Stimulated activated CD4-positive, alpha-beta T cell treated with anti-CD3 and anti-CD28 coated beads, Interleukin-12 subunit alpha, Interleukin-12 subunit beta, amount 100 ng/mL, for 24 hours (primary cell): ENCODE data around the gene PHYHD1.

Experiments used
- DNase-seq, 2 experiments: peaks; one replicate each; pipeline ENCODE4 v3.0.0-alpha.2; 2020; ENCODE audit warnings: low read depth in 2 of 2

The PHYHD1 gene

DNA sequence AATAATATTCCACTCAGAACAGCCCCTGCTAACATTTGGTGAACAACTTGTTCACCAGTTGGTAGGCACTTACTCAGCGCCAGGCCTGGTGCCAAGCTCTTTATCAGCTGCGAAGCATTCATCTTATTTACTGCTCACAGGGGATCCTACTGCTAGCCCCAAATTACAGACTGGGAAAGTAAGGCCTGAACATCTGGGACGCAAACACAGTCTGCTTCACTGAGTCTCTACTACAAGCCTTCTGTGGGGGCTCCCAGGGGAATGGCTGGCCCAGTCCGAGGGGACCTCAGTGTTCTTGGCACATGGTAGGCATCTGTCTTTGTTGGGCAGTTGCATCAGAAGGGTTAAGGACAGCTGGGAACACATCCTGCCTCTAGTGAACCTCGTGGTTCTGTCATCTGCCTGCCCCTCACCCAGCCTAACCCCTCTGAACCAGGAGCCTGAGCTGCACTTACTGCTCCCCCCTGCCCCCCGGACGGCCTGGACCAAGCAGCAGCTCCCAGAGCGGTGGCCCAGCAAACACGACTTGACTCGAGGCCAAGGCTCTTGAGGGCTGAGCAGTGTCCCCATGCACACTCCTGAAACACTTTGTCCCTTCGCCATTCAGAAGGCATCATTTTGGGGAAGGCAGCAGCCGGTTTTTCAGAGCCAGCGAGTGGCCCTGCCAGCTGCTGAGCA lies at the start of gene PHYHD1:
PHYHD1 (plus strand) TSS at position 602 of the 678 bp plus-strand sequence. CDS start 1,342 bp downstream, outside the sequence.
- DNase-seq = no peak

DNA sequence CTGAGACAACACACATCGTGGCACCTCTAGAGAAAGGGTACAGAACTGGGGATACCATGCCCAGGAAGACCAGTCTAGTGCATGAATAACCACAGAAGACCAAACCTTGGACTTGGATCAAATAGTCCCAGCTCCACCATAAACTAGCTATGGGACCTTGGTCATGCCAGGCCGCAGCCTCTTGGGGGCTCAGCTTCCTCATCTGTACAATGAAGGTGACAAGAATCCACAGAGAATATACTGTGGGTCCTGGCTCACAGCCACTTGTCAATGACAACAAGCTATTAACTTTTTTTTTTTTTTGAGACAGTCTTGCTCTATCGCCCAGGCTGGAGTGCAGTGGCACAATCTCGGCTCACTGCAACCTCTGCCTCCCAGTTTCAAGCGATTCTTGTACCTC lies 42.9 kb upstream of the PHYHD1 start:
- DNase-seq = no peak

DNA sequence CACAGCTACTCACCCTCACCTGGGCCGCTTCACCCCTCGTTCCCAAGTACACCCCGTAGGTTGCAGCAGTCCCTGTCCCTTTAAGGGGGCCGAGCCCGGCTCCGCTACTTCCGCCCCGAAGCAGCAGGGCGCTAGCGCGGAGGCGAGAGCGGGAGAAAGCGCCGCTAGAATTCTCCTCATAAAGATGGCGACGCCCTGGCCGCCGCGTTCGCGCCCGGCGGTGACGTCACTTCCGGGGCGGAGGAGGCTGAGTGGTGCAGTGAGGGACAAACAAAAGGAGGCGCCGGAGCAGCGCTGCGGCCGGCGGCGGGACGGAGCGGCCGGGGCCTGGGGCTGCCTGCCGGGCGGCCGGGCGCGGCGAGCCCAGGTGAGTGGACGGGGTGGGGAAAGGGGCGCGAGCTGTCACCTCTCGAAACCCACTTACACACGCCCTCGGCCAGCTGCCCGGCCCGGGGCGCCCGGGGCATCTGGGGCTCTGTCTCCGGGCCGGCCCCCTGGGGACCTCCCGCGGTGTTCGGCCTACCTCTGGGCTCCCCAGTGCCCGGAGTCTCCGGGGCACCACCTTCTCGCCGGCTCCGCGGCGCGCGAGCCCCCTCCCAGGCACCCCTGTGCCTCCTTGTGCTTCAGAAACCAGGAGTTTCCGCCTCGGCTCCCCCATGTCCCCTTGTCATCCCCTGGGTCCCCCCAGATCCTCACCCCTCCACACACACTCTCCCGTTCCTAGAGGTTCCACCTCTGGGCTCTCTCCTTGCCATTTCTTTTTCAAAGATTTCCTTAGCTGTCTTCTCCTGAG lies 38.7 kb upstream of the PHYHD1 start, which contains the start of the genes KYAT1 and LRRC8A:
KYAT1 (minus strand) TSS at position 67 of the 793 bp plus-strand sequence. CDS start 36,545 bp downstream, outside the sequence.
LRRC8A (plus strand) TSS at position 250 of the 793 bp plus-strand sequence. CDS start 25,032 bp downstream, outside the sequence.
- DNase-seq = peak; percentile 98 to 99

DNA sequence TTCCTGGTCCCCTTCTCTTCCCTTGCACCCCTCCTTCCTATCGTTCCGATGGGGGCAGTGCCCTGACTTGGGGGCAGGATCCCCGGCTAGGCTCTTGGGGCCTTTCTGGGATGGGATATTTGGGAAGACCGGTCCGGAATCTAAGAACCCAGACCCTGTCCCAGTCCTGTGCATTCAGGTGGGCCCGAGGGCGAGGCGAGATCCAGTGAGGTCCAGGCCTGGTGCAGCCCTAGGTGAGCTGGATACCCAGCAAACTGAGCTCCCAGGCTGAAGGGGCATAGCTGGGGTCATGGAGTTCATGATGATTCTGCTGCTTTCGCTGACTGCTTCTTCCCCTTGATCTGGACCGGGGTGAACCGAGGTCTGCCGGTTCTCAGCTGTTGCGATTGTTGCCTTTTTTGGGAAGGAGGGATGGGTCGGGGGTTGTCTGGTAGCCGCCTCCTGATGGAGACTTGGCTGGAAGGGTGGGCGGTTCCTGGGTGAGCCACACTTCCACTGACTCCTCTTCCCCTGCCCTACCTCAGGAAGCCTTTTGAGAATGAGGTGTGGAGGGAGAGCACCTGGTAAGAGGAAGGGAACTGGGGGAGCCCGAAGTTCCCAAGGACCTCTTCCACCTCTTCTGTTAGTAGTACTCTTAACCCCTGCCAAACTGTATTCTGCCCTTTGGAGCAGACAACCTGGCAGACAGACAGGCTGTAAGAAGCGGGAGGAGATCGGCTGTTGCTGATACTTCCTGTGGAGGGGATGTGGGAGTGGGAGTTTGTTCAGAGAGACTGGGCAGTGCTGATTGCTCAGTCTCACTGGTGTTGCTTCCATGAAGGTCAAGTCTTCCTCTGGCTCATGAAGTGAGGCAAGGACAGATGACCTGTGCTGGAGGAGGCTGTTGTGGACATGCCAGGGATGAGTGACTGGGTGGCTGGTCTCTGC lies 37.8 kb upstream of the PHYHD1 start:
- no peak for DNase-seq

DNA sequence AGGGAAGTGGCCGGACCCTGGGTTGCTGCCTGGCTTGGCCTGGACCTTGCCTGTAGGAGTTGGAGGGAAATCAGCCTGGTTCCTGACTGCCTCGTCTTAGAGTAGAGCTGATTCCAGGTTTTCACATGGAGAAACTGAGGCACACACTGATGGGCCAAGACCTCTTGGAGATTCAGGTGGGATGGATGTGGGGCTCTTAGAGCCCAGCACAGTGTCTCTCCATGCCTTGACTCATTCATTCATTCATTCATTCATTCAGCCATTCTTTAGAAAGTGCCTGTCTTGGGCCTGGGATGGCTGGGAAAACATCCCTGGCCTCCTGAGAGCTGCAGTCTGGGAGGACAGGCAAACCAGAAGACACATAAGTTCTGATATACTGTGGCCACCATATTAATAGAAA lies 36.6 kb upstream of the PHYHD1 start:
- DNase-seq = no peak

DNA sequence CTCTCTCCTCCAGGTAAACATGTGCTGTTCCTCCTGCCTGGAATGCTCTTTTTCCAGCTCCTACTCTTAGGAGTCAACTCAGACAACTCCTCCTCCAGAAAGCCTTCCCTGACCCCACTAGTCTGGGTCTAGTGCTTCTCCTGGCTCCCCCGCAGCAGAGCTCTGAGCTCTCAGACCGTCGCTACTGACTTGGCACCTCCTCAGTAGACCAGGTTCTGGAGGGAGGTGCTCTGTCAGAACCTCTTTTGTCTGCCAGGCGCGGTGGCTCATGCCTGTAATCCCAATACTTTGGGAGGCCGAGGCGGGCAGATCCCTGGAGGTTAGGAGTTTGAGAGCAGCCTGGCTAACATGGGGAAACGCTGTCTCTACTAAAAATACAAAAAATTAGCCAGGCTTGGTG lies 35.4 kb upstream of the PHYHD1 start:
- no peak for DNase-seq

DNA sequence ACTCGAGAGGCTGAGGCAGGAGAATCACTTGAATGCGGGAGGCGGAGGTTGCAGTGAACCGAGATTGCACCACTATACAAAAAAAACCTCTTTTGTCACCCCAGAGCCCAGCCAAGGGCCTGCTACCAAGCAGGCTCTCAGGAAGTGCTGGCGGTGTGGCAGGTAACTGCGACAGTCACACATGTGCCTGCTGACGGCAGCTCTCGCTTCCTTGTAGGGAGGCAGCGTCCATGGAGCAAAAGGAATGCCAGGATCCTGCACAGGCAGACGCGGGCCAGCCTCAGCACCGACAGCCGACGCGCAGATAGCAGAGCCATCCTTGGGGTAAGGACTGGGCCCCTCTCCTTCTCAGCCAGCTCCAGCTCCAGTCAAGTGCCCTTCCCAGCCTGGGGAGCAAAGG lies 35.0 kb upstream of the PHYHD1 start:
- no peak for DNase-seq

DNA sequence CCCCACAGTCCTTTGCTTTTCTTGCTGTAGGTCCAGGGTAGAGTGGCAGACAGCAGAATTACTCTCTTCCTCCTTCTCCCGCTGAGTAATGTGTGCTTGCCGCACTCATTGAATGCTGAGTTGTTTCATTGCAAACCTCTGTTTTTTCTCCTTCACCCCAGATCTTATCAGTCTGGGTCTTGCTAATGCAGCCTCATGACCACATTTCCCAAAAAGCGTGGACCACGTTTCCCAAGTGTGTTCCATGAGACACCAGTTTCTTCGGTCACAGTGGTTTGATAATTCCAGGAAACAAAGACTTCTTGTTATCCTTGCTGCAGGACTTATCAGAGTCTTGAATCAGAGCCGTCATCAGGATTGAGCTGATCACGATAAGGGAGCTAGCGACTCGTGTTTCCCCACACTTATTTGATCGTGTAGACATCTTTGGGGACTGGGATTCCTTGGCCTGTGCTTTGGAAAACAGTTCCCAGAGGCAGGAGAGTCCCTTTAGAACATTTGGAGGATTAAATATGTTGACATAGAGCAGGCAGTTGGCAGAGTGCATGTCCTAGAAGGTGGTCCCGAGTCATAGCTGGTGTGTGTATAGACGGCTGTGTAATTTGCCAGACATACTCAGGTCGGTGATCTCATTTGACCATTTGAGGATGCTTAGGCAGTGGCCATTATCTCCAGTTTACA lies 34.4 kb upstream of the PHYHD1 start:
- DNase-seq = no peak

DNA sequence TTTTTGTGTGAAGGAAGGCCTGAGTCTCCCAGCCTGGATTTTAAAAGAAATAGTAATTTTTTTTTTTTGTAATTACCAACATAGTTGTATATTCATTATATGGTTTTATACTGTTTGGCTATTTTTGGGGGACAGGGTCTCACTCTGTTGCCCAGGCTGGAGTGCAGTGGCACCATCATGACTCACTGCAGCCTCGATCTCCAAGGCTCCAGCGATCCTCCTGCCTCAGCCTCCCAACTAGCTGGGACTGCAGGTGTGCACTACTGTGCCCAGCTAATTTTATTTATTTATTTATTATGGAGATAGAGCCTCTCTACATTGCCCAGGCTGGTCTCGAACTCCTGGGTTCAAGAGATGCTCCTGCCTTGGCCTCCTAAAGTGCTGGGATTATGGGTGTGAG lies 33.7 kb upstream of the PHYHD1 start:
- DNase-seq = no peak

DNA sequence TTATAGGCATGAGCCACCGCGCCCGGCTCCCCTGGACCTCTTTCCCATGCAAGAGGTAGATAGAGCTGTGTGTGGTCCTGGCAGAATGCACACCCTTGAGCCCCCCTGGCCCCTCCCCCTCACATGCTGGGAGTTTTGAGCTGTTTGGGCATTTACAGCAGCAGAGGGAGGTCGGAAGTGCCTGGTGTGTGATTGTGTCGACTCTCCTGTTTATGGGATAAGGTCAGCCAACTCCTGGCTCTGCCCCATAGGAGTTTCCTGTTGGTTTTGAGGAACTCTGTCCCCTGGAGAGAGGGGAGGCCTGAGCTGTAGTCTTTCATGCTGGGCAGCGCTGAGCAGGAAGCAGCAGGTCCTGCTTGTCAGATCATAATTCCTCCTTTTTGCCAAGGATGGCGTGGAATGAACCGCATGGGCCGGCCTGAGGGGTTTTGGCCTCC lies 32.9 kb upstream of the PHYHD1 start:
- no peak for DNase-seq

DNA sequence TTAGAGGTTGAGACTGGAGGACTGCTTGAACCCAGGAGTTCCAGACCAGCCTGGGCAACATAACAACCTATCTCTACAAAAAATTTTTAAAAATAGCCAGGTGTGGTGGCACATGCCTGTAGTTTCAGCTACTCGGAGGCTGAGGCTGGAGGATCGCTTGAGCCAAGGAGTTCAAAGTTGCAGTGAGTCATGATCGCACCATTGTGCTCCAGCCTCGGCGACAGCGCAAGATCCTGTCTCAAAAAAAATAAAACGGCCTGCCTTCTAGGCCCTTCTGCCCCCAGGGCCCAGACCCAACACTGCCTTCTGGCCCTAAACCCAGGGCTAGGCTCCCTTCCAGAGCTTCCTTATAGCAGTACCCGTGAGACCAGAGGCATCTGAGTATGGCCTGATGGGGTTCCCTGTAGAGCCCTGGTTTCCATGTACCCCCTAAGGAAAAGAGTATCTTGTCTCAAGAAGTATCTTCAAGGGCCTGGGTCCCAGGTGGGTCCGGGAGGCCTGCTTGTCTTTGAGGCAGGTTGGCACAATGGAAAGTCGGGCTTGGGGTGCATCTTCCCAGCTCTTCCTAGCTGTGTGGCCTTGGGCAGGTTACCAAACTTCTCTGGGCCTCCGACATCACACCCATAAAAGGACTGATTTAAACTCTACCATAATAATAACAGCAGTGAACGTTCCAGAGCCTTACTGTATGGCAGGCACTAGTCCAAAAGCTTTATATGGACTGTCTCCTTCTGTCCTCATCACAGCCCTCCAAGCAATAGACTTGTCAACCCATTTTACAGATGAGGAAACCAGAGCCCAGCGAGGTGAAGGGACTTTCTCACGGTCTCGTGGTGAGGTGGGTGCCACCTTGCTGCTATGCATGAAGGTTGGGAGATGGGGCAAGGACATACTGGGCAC lies 29.2 kb upstream of the PHYHD1 start:
- DNase-seq = no peak

DNA sequence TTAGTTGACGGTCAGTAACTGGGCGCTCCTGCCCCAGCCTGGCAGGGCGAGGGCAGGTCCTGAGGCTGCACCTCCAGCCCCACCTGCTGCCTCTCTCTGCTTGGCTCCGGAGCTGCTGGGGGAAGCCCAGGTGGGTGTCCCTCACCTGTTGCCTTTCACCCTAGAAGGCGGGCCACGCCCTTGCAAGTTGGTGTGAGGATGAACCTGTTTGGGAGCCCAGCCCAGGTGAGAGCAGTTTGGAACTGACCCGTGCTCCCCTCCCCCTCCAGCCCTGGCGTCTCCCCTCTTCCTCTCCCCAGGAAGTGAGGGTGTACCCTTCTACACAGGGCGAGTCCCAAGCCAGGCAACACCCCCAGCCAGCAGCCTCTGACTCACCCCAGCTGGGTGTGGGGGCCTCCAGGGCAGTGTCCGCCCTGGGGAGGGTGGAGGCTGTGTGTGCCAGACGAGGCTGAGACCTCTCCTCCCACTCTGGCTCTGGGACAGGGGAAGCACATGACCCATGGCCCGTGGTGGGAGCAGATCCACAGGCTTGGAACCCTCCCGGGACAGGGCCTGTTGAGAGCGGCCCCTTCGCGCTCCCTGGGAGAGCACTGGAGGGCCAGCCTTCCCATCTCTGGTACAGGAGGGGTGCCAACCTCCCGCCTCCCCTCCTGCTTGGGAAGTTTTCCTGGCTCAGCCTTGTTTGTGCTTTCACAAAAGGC lies 28.4 kb upstream of the PHYHD1 start:
- no peak for DNase-seq

DNA sequence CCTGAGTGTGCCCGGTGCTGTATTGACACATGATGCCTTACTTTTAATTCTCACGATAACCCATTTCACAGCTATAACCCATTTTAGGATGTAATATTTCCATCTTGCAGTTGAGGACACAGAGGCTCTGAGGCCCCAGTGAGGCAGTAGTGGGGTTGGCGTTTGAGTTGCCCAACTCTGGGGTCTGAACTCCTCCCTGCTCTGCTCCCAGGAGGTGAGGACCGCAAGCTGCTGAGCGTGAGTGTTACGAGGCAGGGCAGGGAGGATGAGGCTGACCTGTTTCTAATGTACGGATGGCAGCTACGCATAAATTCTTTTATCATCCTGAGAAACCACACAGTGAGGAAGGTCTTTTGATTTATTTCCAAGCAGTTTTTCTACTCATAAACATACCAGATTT lies 27.4 kb upstream of the PHYHD1 start:
- no peak for DNase-seq

DNA sequence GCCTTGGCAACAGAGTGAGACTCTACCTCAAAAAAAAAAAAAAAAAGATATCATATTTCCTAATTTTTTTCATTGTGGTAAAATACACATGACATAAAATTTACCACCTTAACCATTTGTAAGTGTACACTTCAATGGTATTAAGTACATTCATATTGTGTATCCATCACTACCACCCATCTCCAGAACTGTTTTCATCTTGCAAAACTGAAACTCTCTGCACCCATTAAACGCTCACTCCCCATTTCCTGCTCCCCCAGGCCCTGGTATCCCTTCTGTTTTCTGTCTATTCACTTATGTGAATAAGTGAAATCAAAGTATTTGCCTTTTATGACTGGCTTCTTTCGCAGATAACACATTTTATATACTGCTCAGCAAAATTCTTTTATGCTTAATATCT lies 26.0 kb upstream of the PHYHD1 start:
- no peak for DNase-seq

DNA sequence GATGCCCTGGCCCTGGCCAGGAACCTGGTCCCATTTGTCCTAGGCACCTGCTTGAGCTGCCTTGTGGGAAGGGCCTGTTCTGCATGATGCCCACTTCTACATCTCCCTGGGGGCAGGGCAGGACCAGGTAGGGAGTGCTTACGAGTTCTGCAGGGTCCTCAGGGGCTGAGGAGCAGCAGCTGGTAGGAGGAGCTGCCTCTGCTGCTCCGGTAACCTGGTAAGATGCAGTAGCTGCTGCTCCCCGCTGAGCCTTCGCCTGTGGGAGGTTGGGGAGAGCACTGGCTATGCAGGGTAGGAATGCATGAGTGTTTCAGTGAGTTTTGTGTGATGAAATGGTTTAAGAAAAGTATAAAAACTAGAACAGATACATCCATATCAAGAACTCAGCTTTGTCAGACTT lies 25.2 kb upstream of the PHYHD1 start:
- DNase-seq = no peak

DNA sequence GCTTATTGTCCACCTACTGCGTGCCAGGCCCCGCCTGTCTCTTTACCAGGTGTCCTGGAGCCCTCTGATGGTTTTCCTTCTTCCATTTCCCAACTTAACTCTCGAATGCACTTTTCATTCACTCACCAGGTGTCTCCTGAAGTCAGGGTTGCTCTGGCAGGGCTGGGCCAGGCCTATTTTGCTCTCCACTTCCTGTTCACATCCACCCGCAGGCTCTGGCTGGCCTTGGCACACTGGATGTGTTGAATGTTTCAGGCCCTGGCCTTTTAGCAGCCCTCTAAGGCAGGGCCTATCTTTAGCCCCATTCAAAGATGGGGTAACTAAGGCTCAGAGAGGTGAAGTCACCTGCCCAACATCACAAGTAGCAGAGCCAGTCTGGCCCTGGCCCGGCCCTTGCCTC lies 22.4 kb upstream of the PHYHD1 start:
- DNase-seq = no peak

DNA sequence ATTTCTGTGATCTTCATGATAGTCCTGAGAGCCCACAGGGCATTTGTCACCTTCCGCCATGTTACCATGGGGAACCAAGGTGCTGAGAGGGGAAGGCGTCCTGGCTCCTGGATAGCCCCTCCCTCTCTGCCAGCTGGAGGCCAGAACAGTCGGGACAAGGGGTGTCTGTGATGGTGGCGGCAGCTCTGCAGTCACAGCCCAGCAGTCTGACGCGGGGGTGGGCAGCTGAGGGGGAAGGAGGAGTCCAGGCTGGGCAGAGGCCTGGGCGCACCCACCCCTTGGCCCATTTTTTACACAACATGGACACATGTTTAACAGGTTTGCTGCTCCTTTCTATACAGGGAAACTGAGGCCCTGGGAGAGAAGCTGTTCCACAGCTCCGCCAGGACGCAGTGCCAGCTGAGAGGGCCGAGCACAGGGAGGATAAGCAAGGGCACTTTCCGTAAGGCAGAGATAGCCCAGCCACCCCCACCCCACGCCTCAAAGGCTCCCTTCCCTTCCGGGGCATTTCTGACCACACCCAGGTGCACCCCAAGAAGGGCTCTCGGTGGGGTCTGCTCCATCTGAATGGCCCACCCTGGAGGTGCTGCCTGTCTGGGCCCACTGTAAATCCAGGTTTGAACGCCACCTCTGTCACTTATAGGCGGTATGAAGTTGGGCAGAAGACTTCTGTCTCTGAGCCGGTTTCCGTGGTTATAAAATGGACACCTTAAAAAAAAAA lies 21.8 kb upstream of the PHYHD1 start:
- DNase-seq = no peak

DNA sequence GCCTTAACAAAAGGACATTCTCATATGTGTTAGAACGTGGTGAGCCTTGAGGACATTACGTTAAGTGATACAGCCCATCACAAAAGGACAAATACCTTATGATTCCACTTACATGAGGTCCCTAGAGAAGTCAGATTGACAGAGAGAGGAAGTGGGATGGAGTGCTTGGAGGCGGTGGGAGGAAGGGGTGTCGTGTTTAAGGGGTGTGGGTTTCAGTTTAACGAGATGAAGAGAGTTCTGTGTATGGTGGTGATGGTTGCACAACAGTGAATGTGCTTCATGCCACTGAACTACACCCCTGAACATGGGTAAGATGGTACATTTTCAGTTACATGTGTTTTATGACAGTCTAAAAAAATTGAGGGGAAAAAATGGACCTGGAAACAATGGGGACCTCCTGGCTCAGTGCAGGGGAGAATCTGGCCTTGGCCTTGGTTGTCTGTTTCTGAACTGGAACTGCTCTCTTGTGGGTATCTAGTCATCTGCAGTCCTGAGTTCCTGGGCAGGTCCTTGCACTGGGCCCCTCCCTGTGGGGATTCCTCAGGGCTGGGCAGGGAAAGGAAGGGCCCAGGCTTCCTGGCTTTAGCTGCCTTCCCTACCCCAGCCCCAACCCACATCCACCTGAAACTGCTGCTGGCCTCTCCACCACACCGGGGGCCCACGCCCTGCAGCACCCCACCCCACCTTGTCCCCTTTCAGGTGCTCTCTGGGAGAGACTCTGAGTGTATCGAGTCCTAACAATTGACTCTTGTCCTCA lies 21.0 kb upstream of the PHYHD1 start:
- no peak for DNase-seq
